Measurements from ENCODE around the gene CLDN7.

- TF ChIP-seq POLR2AphosphoS5 (IDR thresholded peaks at IDR 0.05) = no peak
- TF ChIP-seq, protein P1, sequence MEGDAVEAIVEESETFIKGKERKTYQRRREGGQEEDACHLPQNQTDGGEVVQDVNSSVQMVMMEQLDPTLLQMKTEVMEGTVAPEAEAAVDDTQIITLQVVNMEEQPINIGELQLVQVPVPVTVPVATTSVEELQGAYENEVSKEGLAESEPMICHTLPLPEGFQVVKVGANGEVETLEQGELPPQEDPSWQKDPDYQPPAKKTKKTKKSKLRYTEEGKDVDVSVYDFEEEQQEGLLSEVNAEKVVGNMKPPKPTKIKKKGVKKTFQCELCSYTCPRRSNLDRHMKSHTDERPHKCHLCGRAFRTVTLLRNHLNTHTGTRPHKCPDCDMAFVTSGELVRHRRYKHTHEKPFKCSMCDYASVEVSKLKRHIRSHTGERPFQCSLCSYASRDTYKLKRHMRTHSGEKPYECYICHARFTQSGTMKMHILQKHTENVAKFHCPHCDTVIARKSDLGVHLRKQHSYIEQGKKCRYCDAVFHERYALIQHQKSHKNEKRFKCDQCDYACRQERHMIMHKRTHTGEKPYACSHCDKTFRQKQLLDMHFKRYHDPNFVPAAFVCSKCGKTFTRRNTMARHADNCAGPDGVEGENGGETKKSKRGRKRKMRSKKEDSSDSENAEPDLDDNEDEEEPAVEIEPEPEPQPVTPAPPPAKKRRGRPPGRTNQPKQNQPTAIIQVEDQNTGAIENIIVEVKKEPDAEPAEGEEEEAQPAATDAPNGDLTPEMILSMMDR (IDR thresholded peaks at IDR 0.05 in 8 of 11, conservative IDR thresholded peaks at IDR 0.05 in 3 of 11) = no peak
- no peak for TF ChIP-seq POLR2A (IDR thresholded peaks at IDR 0.05)
Observed at GRCh38 chr17:7221278-7222092, 40.8 kb downstream of the CLDN7 start.
